ENCODE measurements around the gene EHD3.

The EHD3 gene

GRCh38 chr2:31233741-31234682, at the start of gene EHD3:
Gene EHD3 (plus strand): TSS chr2:31234152. CDS start chr2:31234622, 470 bp downstream.
- TF ChIP-seq TAF1 (IDR thresholded peaks at IDR 0.05; ENCODE audit: low read depth) (no peak), EGR1 (IDR thresholded peaks at IDR 0.05) (no peak), FOXM1 (IDR thresholded peaks at IDR 0.05; ENCODE audit: borderline replicate concordance, low read depth) (no peak), REST (IDR thresholded peaks at IDR 0.05; ENCODE audit: low read depth) (no peak), RAD21 (IDR thresholded peaks at IDR 0.05; ENCODE audit: low read depth) (peak; percentile 37; the same call in 1 of the 2 replicates), NFIC (IDR thresholded peaks at IDR 0.05) (no peak), EP300 (IDR thresholded peaks at IDR 0.05; ENCODE audit: borderline replicate concordance) (no peak), YY1 (IDR thresholded peaks at IDR 0.05; ENCODE audit: low read depth) (peak; percentile 98), TEAD4 (IDR thresholded peaks at IDR 0.05) (no peak), TCF12 (IDR thresholded peaks at IDR 0.05; ENCODE audit: low read depth) (no peak), CEBPB (IDR thresholded peaks at IDR 0.05) (no peak)

- TF ChIP-seq RAD21 (IDR thresholded peaks at IDR 0.05; ENCODE audit: low read depth) (no peak), ZBTB7A (IDR thresholded peaks at IDR 0.05; ENCODE audit: low read depth) (no peak), REST (IDR thresholded peaks at IDR 0.05; ENCODE audit: low read depth) (no peak), CEBPB (IDR thresholded peaks at IDR 0.05) (no peak), TAF1 (IDR thresholded peaks at IDR 0.05; ENCODE audit: low read depth) (no peak), USF1 (IDR thresholded peaks at IDR 0.05) (no peak), YY1 (IDR thresholded peaks at IDR 0.05; ENCODE audit: low read depth) (no peak), CREB1 (IDR thresholded peaks at IDR 0.05; ENCODE audit: low read depth) (no peak), TEAD4 (IDR thresholded peaks at IDR 0.05) (no peak), FOXM1 (IDR thresholded peaks at IDR 0.05; ENCODE audit: borderline replicate concordance, low read depth) (no peak), EGR1 (IDR thresholded peaks at IDR 0.05) (no peak), TCF12 (IDR thresholded peaks at IDR 0.05; ENCODE audit: low read depth) (no peak), MAX (IDR thresholded peaks at IDR 0.05) (no peak), NFIC (IDR thresholded peaks at IDR 0.05) (no peak), EP300 (IDR thresholded peaks at IDR 0.05; ENCODE audit: borderline replicate concordance) (no peak)
Observed at GRCh38 chr2:31187166-31187565, 46.8 kb upstream of the EHD3 start.

GRCh38 chr2:31188131-31188530, 45.8 kb upstream of the EHD3 start:
- TF ChIP-seq RAD21 (IDR thresholded peaks at IDR 0.05; ENCODE audit: low read depth) (no peak), EGR1 (IDR thresholded peaks at IDR 0.05) (no peak), TEAD4 (IDR thresholded peaks at IDR 0.05) (no peak), REST (IDR thresholded peaks at IDR 0.05; ENCODE audit: low read depth) (no peak), TCF12 (IDR thresholded peaks at IDR 0.05; ENCODE audit: low read depth) (no peak), ZBTB7A (IDR thresholded peaks at IDR 0.05; ENCODE audit: low read depth) (no peak), YY1 (IDR thresholded peaks at IDR 0.05; ENCODE audit: low read depth) (no peak), MAX (IDR thresholded peaks at IDR 0.05) (no peak), CEBPB (IDR thresholded peaks at IDR 0.05) (no peak), FOXM1 (IDR thresholded peaks at IDR 0.05; ENCODE audit: borderline replicate concordance, low read depth) (no peak)

- TF ChIP-seq EGR1 (IDR thresholded peaks at IDR 0.05) (no peak), ZBTB7A (IDR thresholded peaks at IDR 0.05; ENCODE audit: low read depth) (no peak), YY1 (IDR thresholded peaks at IDR 0.05; ENCODE audit: low read depth) (no peak), USF1 (IDR thresholded peaks at IDR 0.05) (no peak), TCF12 (IDR thresholded peaks at IDR 0.05; ENCODE audit: low read depth) (no peak), REST (IDR thresholded peaks at IDR 0.05; ENCODE audit: low read depth) (no peak), MAX (IDR thresholded peaks at IDR 0.05) (no peak), CREB1 (IDR thresholded peaks at IDR 0.05; ENCODE audit: low read depth) (no peak), TEAD4 (IDR thresholded peaks at IDR 0.05) (no peak)
Observed at GRCh38 chr2:31189141-31189540, 44.8 kb upstream of the EHD3 start.
